H54 (cell line): ENCODE measurements around the gene ERP27.

ENCODE experiments used
- DNase-seq: peaks from one replicate; pipeline ENCODE4 v3.0.0; 2011; ENCODE audit warnings: low spot score, mixed read lengths; ENCODE audit not compliant: insufficient read length
- FAIRE-seq: peaks from 3 replicates; lab custom pipeline; 2011; peaks lifted over from hg19 to GRCh38; lab: Jason Lieb, UNC
- POLR2A ChIP-seq: IDR thresholded peaks from 2 replicates; pipeline ENCODE4 v1.6.1; 2011; ENCODE audit warnings: low read depth, mild to moderate bottlenecking, low read length

Gene ERP27

DNA sequence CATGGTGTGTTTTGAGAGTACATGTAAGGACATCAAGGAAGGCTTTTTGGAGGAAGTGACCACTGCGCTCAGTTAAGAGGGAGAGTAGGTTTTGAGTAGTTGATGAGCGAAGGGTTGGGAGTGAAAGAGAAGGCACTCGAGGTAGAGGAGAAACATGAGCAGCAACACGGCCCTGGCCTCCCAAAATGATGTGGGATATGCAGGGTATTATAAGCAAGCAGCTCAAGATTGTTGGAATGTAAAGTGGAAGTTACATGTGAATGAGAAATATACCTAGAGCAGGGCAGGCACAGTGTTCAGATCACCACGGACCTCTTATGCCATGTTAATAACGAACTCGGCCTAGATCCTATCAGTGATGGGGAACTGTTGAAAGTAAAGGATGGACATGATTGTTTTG, 25.2 kb upstream of the ERP27 start:
- no peak for DNase-seq
- FAIRE-seq: no peak
- TF ChIP-seq POLR2A: no peak

DNA sequence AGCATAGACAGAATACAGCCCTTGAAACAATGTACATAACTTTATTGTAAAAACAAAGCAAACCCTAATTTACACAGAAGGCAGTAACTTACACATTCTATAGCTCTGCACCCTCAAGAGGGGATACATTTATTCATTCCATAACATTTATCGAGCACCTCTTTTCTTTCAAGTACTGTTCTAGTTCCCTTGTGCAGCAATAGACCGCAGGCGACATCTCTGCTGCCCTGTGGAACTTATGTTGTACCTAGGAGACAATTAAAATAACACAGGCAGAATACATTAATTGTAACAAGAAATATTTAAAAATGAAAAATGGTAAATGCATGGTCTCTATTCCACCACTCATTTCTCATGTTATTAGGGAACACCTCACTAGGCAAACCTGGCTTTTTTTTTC, 24.5 kb upstream of the ERP27 start:
- FAIRE-seq (no peak), DNase-seq (no peak)
- no peak for TF ChIP-seq POLR2A

GRCh38 chr12:14962153-14962539, 23.8 kb upstream of the ERP27 start:
- DNase-seq (no peak), FAIRE-seq (no peak)
- TF ChIP-seq POLR2A: no peak

- TF ChIP-seq POLR2A: no peak
- DNase-seq (no peak), FAIRE-seq (no peak)
These were observed 23.3 kb upstream of the ERP27 start, which contains the start of gene ARHGDIB for GRCh38 chr12:14961466-14962152. Gene ARHGDIB (minus strand): TSS chr12:14961601. CDS start chr12:14950712, 10,889 bp downstream.

GRCh38 chr12:14960548-14961465, 22.5 kb upstream of the ERP27 start:
- FAIRE-seq: peak; percentile 6
- peak; percentile 15 for DNase-seq
- TF ChIP-seq POLR2A: no peak

GRCh38 chr12:14959916-14960496, 21.7 kb upstream of the ERP27 start:
- no peak for DNase-seq
- TF ChIP-seq POLR2A: no peak
- FAIRE-seq: no peak

DNA sequence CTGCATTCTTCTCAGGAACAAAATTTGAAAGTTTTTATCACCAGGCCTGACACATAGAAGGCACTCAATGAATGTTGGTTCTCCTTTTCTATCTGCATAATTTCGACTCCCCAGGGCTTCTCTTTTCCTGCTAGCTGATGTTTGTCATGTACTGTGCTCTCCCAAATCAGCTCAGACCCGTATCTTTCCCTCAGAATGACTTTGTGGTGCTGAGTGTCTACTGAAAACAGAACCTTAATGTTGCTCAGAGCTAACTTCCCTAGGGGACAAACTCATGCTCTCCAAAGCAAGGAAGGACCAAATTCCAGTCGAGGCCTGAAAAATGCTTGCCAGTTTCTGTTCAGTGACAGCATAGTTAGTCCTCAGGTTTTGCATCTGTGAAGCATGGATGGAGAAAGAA, 21.1 kb upstream of the ERP27 start:
- DNase-seq: no peak
- no peak for FAIRE-seq

GRCh38 chr12:14959126-14959440, 20.7 kb upstream of the ERP27 start:
- no peak for TF ChIP-seq POLR2A
- DNase-seq (no peak), FAIRE-seq (no peak)

More for the DNA sequence above, 21.1 kb upstream of the ERP27 start:
- no peak for TF ChIP-seq POLR2A

- DNase-seq (no peak), FAIRE-seq (no peak)
- TF ChIP-seq POLR2A: no peak
These were observed 20.2 kb upstream of the ERP27 start for GRCh38 chr12:14958361-14959125.

- DNase-seq (no peak), FAIRE-seq (no peak)
- no peak for TF ChIP-seq POLR2A
These were observed 19.3 kb upstream of the ERP27 start for GRCh38 chr12:14957551-14958168.

DNA sequence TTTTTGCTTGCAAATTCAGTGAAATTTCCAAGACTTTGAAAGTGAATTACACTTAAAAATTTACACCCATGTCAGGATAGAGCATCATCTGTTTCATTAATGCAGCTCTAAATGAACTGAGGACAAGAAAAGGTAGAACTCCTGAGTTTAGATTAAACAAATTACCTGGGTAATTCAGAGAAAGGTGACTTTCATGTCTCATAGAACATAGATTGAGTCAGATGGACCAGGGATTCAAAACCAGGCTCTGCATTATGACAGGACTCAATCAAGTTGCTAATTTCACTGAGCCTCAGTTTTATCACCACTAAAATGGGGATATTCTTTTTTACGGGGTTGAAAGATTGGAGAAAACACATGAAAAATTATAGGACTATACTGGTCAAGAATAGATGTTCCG, 18.6 kb upstream of the ERP27 start:
- no peak for TF ChIP-seq POLR2A
- FAIRE-seq (no peak), DNase-seq (no peak)

- no peak for FAIRE-seq
- TF ChIP-seq POLR2A: no peak
- DNase-seq: no peak
These were observed 17.9 kb upstream of the ERP27 start for GRCh38 chr12:14956024-14956891.
